ENCODE measurements around the gene SLC35E1.

SLC35E1 gene

DNA sequence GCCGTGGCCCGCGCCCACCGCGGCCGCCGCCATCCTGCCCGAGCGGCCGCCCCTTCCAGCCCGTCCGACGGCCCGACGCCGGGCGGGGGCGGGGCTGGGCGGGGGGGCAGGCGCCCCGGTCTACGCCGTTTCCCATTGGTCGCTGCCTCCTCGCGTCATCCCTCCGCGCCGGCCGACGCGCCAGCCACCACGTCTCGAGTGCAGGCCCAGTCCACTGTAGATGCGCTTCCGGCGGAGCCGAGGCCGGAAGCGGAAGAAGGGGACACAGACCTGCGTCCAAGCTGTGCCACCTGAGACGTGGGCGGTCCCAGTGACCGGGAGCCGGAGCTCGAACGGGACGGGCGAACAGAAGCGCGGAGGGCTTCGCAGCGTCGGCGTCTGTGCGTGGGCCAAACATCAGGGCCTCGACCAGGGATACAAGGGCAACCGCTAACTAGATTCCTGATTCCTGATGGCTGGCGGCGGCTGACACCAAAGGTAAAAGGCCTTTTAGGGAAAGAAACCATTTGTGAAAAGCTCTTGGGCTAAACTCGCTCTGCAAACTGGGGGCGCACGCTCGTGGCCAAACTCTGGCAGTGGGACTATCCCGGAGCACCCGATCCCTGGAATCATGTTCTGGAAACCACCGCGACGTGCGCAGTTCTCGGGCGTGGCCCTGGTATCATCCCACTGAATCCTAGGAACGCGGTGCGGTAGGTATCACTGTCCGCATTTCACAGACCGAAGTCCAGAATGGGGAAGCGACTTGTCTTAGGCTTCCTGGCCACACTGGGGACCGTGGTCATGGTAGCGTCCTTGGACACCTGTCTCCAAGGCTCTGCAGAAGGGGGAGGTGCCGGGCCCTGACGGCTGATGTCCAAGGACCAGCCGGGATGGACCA is at the start of gene SLC35E1:
Gene SLC35E1 (minus strand): TSS at position 84 of the 880 bp plus-strand sequence. CDS start 51 bp downstream, at position 33.
- H3K4me3 ChIP-seq (ENCODE audit: low read depth, low read length): peak within 1 kb of the TSS; percentile 92
- TF ChIP-seq CTCF (IDR thresholded peaks at IDR 0.05; ENCODE audit: low read depth, low read length, missing control alignments): no peak

DNA sequence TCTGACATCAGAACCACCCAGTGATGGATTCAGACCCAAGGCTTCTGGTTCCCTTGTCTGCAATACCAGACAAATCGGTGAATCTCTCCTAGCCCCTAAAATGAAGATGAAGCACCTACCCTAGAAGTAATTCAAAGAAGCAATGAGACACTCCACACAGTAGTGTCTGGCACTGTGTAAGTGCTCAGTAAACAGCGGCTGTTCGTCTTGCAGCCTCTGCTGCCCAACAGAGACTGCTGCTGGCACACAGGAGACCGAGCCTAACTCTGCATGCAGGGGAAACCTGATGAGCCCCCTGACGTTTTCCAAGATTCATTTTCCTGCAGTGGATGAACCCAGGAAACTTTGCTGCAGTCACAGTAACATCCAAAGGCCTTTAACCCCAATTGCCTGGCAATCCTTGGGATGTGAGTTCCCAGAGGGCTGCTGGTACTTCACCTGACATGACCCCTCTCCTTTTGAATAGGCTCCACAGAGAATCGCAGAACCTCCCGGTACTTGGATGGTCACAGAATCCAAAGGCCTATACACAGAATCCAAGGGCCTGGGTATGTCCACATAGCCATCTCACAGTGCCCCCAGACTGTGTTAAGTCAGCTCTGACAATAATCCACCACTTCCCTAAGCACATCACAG is 49.1 kb upstream of the SLC35E1 start:
- TF ChIP-seq CTCF (IDR thresholded peaks at IDR 0.05; ENCODE audit: low read depth, low read length, missing control alignments): no peak
- no peak overlapping the region for H3K4me3 ChIP-seq (ENCODE audit: low read depth, low read length)
- no peak for DNase-seq (ENCODE audit: low read depth)

More for the DNA sequence above, at the start of gene SLC35E1:
- peak; percentile 89 for DNase-seq (ENCODE audit: low read depth)

DNA sequence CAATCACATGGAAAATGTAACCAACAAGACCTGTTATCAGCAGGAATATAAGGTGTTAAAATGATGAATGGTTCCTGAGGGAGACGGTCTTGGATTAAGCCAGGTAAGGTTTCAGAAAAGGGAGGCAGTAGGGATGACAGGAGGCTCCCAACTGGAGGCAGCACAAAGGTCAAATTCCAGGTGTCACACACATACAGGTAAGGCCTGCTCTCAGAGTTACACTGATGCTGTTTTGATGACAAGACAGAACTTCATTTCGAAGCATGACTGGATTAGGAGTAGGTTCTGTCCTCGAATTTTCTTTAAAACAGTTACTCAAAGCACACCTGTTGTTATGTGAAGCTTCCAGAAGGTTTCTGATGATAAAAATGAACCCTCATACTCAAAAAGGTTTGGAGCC is 48.4 kb upstream of the SLC35E1 start:
- H3K4me3 ChIP-seq (ENCODE audit: low read depth, low read length): no peak overlapping the region
- no peak for DNase-seq (ENCODE audit: low read depth)
- TF ChIP-seq CTCF (IDR thresholded peaks at IDR 0.05; ENCODE audit: low read depth, low read length, missing control alignments): no peak

- TF ChIP-seq CTCF (IDR thresholded peaks at IDR 0.05; ENCODE audit: low read depth, low read length, missing control alignments): no peak
- DNase-seq (ENCODE audit: low read depth): no peak
- H3K4me3 ChIP-seq (ENCODE audit: low read depth, low read length): no peak overlapping the region
Observed at GRCh38 chr19:16620018-16620417, 47.8 kb upstream of the SLC35E1 start.

DNA sequence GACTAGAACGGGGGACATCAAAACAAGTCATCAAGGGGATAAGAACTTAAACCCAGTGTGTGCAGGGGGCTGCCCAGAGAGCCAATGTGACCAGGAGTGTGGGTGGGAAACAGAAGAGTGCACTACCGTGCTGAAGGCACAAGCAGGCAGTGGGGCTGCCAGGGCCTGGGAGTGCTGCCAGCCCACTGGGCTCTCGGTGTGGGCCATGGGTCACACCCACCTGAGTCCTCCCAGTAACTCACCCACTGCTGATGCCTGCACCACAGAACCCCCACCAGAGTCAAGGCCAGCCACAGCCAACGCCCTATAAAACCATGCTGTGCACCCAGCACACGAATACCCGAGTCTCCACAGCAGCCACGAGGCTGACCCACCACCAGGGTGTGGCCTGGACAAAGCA is 47.2 kb upstream of the SLC35E1 start:
- no peak for DNase-seq (ENCODE audit: low read depth)
- TF ChIP-seq CTCF (IDR thresholded peaks at IDR 0.05; ENCODE audit: low read depth, low read length, missing control alignments): no peak
- no peak overlapping the region for H3K4me3 ChIP-seq (ENCODE audit: low read depth, low read length)

GRCh38 chr19:16618248-16618647 is 46.0 kb upstream of the SLC35E1 start:
- DNase-seq (ENCODE audit: low read depth): no peak
- TF ChIP-seq CTCF (IDR thresholded peaks at IDR 0.05; ENCODE audit: low read depth, low read length, missing control alignments): no peak
- H3K4me3 ChIP-seq (ENCODE audit: low read depth, low read length): no peak overlapping the region
